AG09319 (cell line): ENCODE results near the gene THOC2.
"Not testable (repeated sequence)": the region's sequence is repeated elsewhere in the genome, so short reads cannot be mapped to it uniquely, and the experiment has no call there.

Source experiments
- DNase-seq: peaks from one replicate; pipeline ENCODE4 v3.0.0-alpha.2; 2010; ENCODE audit warnings: low read depth; ENCODE audit errors: extremely low read depth
- CTCF ChIP-seq: IDR thresholded peaks from 2 replicates; pipeline ENCODE4 v1.5.1; 2011; ENCODE audit warnings: low read depth, mild to moderate bottlenecking, inconsistent platforms, low read length, moderate library complexity

The THOC2 gene

DNA sequence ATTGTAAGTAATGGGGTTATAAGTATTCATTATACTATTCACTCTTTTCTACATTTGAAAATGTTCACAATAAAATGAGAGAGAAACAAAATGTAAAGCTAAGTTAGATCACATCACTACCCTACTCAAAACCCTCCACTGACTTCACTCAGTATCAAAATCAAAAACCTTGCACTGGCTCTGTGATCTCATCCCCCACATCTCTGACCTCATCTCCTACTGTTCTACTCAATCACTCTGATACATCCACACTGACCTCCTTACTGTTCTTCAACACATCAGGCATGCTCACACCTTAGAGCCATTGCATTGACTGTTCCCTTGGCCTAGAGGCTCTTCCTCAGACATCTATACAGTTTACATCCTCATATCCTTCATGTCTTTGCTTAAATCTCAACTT, 50.7 kb downstream of the THOC2 start:
- TF ChIP-seq CTCF = no peak
- DNase-seq = no peak

DNA sequence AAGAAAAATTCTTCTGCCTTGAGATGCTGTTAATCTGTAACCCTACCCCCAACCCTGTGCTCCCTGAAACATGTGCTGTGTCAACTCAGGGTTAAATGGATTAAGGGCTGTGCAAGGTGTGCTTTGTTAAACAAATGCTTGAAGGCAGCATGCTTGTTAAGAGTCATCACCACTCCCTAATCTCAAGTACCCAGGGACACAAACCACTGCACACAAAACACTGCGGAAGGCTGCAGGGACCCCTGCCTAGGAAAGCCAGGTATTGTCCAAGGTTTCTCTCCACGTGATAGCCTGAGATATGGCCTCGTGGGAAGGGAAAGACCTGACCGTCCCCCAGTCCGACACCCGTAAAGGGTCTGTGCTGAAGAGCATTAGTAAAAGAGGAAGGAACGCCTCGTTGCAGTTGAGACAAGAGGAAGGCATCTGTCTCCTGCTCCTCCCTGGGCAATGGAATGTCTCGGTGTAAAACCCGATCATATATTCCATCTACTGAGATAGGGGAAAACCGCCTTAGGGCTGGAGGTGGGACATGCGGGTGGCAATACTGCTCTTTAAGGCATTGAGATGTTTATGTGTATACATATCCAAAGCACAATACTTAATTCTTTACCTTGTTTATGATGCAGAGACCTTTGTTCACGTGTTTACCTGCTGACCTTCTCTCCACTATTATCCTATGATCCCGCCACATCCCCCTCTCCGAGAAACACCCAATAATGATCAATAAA, 53.0 kb downstream of the THOC2 start:
- not testable (repeated sequence) for DNase-seq

DNA sequence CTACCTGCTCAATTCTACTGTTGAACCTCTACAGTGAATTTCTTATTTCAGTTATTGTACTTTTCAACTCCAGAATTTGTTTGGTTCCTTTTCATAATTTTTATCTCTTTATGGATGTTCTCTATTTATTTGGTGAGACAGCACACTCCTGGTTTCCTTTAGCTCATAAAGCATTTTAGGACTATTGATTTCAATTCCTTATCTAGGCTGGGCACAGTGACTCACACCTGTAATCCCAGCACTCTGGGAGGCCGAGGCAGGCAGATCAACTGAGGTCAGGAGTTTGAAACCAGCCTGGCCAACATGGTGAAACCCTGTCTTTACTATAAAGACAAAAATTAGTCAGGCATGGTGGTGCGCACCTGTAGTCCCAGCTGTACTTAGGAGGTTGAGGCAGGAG, 57.7 kb downstream of the THOC2 start:
- no peak for DNase-seq
- no peak for TF ChIP-seq CTCF

DNA sequence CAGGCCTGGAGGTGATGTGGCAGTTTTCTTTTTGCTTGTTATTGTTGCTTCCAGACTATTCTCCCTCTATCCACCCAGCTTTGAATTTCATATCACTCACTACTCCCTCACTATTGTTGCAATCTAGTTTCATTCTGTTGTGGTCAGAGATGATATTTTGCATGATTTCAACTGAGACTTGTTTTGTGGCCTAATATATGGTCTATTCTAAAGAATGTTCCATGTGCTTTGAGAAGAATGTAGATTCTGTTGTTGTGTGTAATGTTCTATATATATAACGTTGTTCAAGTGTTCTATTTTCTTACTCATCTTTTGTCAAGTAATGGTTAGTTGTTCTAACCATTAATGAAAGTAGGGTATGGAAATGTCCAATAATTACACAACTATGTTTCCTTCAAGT, 59.0 kb downstream of the THOC2 start:
- DNase-seq = no peak

GRCh38 chrX:123665197-123665596, 67.7 kb downstream of the THOC2 start:
- no peak for TF ChIP-seq CTCF
- DNase-seq = no peak

More for the DNA sequence above, 59.0 kb downstream of the THOC2 start:
- TF ChIP-seq CTCF = no peak

GRCh38 chrX:123664467-123665167, 68.2 kb downstream of the THOC2 start:
- DNase-seq = not testable (repeated sequence)

GRCh38 chrX:123663720-123664119, 69.1 kb downstream of the THOC2 start:
- DNase-seq = not testable (repeated sequence)

GRCh38 chrX:123656507-123656906, 76.3 kb downstream of the THOC2 start:
- DNase-seq = not testable (repeated sequence)

GRCh38 chrX:123648811-123649181, 84.1 kb downstream of the THOC2 start:
- DNase-seq = not testable (repeated sequence)

DNA sequence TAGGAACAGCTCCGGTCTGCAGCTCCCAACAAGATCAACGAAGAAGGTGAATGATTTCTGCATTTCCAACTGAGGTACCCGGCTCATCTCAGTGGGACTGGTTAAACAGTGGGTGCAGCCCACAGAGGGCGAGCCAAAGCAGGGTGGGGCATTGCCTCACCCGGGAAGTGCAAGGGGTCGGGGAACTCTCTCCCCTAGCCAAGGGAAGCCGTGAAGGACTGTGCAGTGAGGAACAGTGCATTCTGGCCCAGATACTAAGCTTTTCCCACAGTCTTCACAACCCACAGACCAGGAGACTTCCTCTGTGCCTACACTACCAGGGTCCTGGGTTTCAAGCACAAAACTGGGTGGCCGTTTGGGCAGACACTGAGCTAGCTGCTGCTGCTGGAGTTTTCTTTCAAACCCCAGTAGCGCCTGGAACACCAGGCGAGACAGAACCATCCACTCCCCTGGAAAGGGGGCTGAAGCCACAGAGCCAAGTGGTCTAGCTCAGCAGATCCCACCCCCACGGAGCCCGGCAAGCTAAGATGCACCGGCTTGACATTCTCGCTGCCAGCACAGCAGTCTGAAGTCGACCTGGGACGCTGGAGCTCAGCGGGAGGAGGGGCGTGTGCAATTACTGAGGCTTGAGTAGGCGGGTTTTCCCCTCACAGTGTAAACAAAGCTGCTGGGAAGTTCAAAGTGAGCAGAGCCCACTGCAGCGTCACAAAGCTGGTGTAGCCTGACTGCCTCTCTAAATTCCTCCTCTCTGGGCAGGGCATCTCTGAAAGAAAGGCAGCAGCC, 84.6 kb downstream of the THOC2 start:
- peak; percentile 19 for DNase-seq
- TF ChIP-seq CTCF = no peak
